ENCODE measurements around the gene GCNT1. TPM values are rescaled to one million over a fixed set of nuclear protein-coding genes. Genes with fewer than 3 reads are reported as not detected.

Gene GCNT1
- total and polyA plus RNA-seq, 2 of the 4 experiments (the other 2 are of a cell fraction) = 12.5 to 46.6 TPM

- Histone ChIP-seq H2AK9ac (replicated peaks; ENCODE audit: low read depth, low read length, poor library complexity) (no peak overlapping the region), H3K9me1 (ENCODE audit: insufficient read depth, low read length) (no peaks in the 10 kb centered on the region), H3K4ac (ENCODE audit: low read depth, low read length) (no peak overlapping the region), H3K18ac (ENCODE audit: low read depth, low read length) (no peak overlapping the region), H3K4me3 (ENCODE audit: insufficient read depth, low read depth, low read length) (no peak overlapping the region), H3K56ac (ENCODE audit: extremely low read depth, insufficient read depth, low read length) (no peak overlapping the region), H3K27me3 (ENCODE audit: control insufficient read depth, insufficient read depth, low read length) (no peaks in the 10 kb centered on the region), H3K4me1 (ENCODE audit: control insufficient read depth, insufficient read depth, low read length) (no peaks in the 10 kb centered on the region), H2AK5ac (ENCODE audit: low read depth, low read length) (no peak overlapping the region), H4K20me1 (ENCODE audit: insufficient read depth, low read length) (no peaks in the 10 kb centered on the region), H4K8ac (ENCODE audit: low read depth in 2 of 2, low read length in 2 of 2) (no peak overlapping the region), H2BK120ac (ENCODE audit: low read depth, low read length) (no peak overlapping the region), H4K91ac (ENCODE audit: insufficient read depth, low read depth, low read length) (no peak overlapping the region), H3K27ac (ENCODE audit: insufficient read depth, low read length) (no peak overlapping the region), H2AFZ (replicated peaks; ENCODE audit: low read length, poor library complexity) (no peak overlapping the region), H3K14ac (replicated peaks; ENCODE audit: low read depth, low read length) (no peak overlapping the region), H2BK15ac (ENCODE audit: low read depth, low read length) (no peak overlapping the region), H2BK20ac (ENCODE audit: low read depth, low read length) (no peak overlapping the region), H3K36me3 (ENCODE audit: control insufficient read depth, insufficient read depth, low read length) (no peaks in the 10 kb centered on the region), H3K4me2 (ENCODE audit: low read depth, low read length) (no peak overlapping the region), H3K23ac (ENCODE audit: low read depth, low read length) (no peak overlapping the region), H3K79me1 (ENCODE audit: low read depth in 1 of 2, low read length in 2 of 2) (no peaks in the 10 kb centered on the region), H3K9me3 (ENCODE audit: control insufficient read depth, insufficient read depth, low read length) (no peaks in the 10 kb centered on the region), H3K9ac (ENCODE audit: low read depth, low read length) (no peak overlapping the region), H2BK5ac (ENCODE audit: low read depth, low read length, poor library complexity, severe bottlenecking) (no peak overlapping the region), H4K5ac (ENCODE audit: low read depth, low read length) (no peak overlapping the region)
- no peak for ATAC-seq (ENCODE audit: low read depth)
- in situ Hi-C loops (cut with MboI; ENCODE audit: low sequenced_read_pairs) (no loop called here), intact Hi-C loops (cut with micrococcal nuclease) (no loop called here), dilution Hi-C loops (cut with HindIII; ENCODE audit: low sequenced_read_pairs, unreplicated experiment) (no loop called here)
- TF ChIP-seq CHD1 (IDR thresholded peaks at IDR 0.05; ENCODE audit: low read depth, low read length) (no peak), RCOR1 (IDR thresholded peaks at IDR 0.05; ENCODE audit: insufficient replicate concordance, low read length) (no peak), MXI1 (IDR thresholded peaks at IDR 0.05; ENCODE audit: borderline replicate concordance, low read depth, low read length) (no peak), MAZ (IDR thresholded peaks at IDR 0.05; ENCODE audit: borderline replicate concordance, low read depth, low read length) (no peak), NFE2L2 (IDR thresholded peaks at IDR 0.05; ENCODE audit: low read depth, low read length) (no peak), FOS (IDR thresholded peaks at IDR 0.05; ENCODE audit: low read depth, low read length) (no peak), RAD21 (IDR thresholded peaks at IDR 0.05; ENCODE audit: low read length) (no peak), CEBPB (IDR thresholded peaks at IDR 0.05; ENCODE audit: low read depth, low read length) (no peak), USF2 (IDR thresholded peaks at IDR 0.05; ENCODE audit: low read depth, low read length) (no peak), SMC3 (IDR thresholded peaks at IDR 0.05; ENCODE audit: low read depth, low read length) (no peak), BHLHE40 (IDR thresholded peaks at IDR 0.05; ENCODE audit: low read depth, low read length) (no peak), POLR2A (IDR thresholded peaks at IDR 0.05; ENCODE audit: low read depth, low read length) (no peak), MAFK (IDR thresholded peaks at IDR 0.05; ENCODE audit: low read depth, low read length) (no peak), RFX5 (IDR thresholded peaks at IDR 0.05; ENCODE audit: low read depth, low read length) (no peak)
- TF ChIP-seq, protein P1, sequence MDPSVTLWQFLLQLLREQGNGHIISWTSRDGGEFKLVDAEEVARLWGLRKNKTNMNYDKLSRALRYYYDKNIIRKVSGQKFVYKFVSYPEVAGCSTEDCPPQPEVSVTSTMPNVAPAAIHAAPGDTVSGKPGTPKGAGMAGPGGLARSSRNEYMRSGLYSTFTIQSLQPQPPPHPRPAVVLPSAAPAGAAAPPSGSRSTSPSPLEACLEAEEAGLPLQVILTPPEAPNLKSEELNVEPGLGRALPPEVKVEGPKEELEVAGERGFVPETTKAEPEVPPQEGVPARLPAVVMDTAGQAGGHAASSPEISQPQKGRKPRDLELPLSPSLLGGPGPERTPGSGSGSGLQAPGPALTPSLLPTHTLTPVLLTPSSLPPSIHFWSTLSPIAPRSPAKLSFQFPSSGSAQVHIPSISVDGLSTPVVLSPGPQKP (IDR thresholded peaks at IDR 0.05; ENCODE audit: borderline replicate concordance, low read depth, low read length) = no peak
- TF ChIP-seq, protein P2, sequence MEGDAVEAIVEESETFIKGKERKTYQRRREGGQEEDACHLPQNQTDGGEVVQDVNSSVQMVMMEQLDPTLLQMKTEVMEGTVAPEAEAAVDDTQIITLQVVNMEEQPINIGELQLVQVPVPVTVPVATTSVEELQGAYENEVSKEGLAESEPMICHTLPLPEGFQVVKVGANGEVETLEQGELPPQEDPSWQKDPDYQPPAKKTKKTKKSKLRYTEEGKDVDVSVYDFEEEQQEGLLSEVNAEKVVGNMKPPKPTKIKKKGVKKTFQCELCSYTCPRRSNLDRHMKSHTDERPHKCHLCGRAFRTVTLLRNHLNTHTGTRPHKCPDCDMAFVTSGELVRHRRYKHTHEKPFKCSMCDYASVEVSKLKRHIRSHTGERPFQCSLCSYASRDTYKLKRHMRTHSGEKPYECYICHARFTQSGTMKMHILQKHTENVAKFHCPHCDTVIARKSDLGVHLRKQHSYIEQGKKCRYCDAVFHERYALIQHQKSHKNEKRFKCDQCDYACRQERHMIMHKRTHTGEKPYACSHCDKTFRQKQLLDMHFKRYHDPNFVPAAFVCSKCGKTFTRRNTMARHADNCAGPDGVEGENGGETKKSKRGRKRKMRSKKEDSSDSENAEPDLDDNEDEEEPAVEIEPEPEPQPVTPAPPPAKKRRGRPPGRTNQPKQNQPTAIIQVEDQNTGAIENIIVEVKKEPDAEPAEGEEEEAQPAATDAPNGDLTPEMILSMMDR (conservative IDR thresholded peaks at IDR 0.05; ENCODE audit: low read depth, low read length) = no peak
- BruUV-seq (replicated peaks) = no TSS peak
- POLR2A ChIA-PET (ENCODE audit: unreplicated experiment) = no interaction called here
- 71% methylated on average over 1 of the region's 8 CpGs; no CpG with 5 or more reads in 1 of the 2 experiments for WGBS, 2 experiments (ENCODE audit: extremely low coverage in 2 of 2, insufficient read length in 1 of 2)
- CTCF ChIA-PET = no interaction called here
- DNase-seq = no peak
Observed at GRCh38 chr9:76519075-76519835, 60.3 kb downstream of the GCNT1 start.
